Hepatocyte (in vitro differentiated cells): ENCODE measurements around the gene B4GALNT2.

Experiments used
- CTCF ChIP-seq: fragments of 200-600 bp; sonication (generic); IDR thresholded peaks from 2 replicates; pipeline ENCODE4 v1.5.1; 2016; ENCODE audit warnings: antibody characterized with exemption, mild to moderate bottlenecking; ENCODE audit not compliant: poor library complexity
- EZH2 ChIP-seq: fragments of 200-600 bp; sonication (generic); IDR thresholded peaks from 2 replicates; pipeline ENCODE4 v1.6.1; 2016; ENCODE audit warnings: antibody characterized with exemption, mild to moderate bottlenecking, borderline replicate concordance
- EZH2phosphoT487 ChIP-seq: fragments of 200-600 bp; sonication (generic); IDR thresholded peaks from one replicate; pipeline ENCODE4 v1.6.1; 2018; ENCODE audit warnings: antibody characterized with exemption, mild to moderate bottlenecking, low read depth, moderate library complexity; ENCODE audit not compliant: unreplicated experiment, severe bottlenecking

- TF ChIP-seq EZH2 (no peak), CTCF (peak; percentile 40), EZH2phosphoT487 (no peak)
These were observed 47.7 kb downstream of the B4GALNT2 start for GRCh38 chr17:49180303-49180702.
